NCI-H1105 (cell line): ENCODE measurements around the gene SLC25A11.
"Not testable (repeated sequence)": the region's sequence is repeated elsewhere in the genome, so short reads cannot be mapped to it uniquely, and the experiment has no call there.

Source experiments
- DNase-seq: peaks from one replicate; lab custom pipeline; 2025; lab: John Stamatoyannopoulos, UW

SLC25A11 gene

GRCh38 chr17:4945176-4945943 is 5.5 kb upstream of the SLC25A11 start:
- no peak for DNase-seq

- DNase-seq = no peak
Observed at GRCh38 chr17:4944554-4945175, 4.8 kb upstream of the SLC25A11 start.

GRCh38 chr17:4944163-4944553 is 4.3 kb upstream of the SLC25A11 start:
- DNase-seq = no peak

GRCh38 chr17:4942760-4943508 is 3.1 kb upstream of the SLC25A11 start:
- DNase-seq = no peak

GRCh38 chr17:4941319-4941610 is 1.4 kb upstream of the SLC25A11 start:
- DNase-seq = no peak

GRCh38 chr17:4940555-4941318 is 891 bp upstream of the SLC25A11 start:
- no peak for DNase-seq

GRCh38 chr17:4939546-4939795 is 375 bp downstream of the SLC25A11 start:
- DNase-seq = no peak

GRCh38 chr17:4938688-4939545 is 929 bp downstream of the SLC25A11 start:
- DNase-seq = no peak

- DNase-seq = no peak
Observed at GRCh38 chr17:4938069-4938491, 1.8 kb downstream of the SLC25A11 start.

- no peak for DNase-seq
Observed at GRCh38 chr17:4937553-4937952, 2.3 kb downstream of the SLC25A11 start.

- DNase-seq = no peak
Observed at GRCh38 chr17:4936436-4936835, 3.4 kb downstream of the SLC25A11 start.

GRCh38 chr17:4935650-4936049 is 4.2 kb downstream of the SLC25A11 start:
- no peak for DNase-seq

- DNase-seq = peak; percentile 19
Observed at GRCh38 chr17:4934173-4934979, 5.5 kb downstream of the SLC25A11 start.

GRCh38 chr17:4933646-4934045 is 6.2 kb downstream of the SLC25A11 start:
- no peak for DNase-seq

GRCh38 chr17:4932756-4933155 is 7.1 kb downstream of the SLC25A11 start:
- DNase-seq = no peak

GRCh38 chr17:4931963-4932362 is 7.9 kb downstream of the SLC25A11 start, which contains the start of gene GP1BA:
Gene GP1BA, plus strand, starts transcription at chr17:4932277. Its CDS starts 328 bp downstream, at chr17:4932605.
- no peak for DNase-seq

- no peak for DNase-seq
Observed at GRCh38 chr17:4928881-4929280, 11.0 kb downstream of the SLC25A11 start.

GRCh38 chr17:4926577-4927335 is 13.1 kb downstream of the SLC25A11 start:
- not testable (repeated sequence) for DNase-seq

GRCh38 chr17:4921320-4921719 is 18.5 kb downstream of the SLC25A11 start:
- DNase-seq = no peak
